Measurements from ENCODE around the gene LAMB4. TPM values are rescaled to one million over a fixed set of nuclear protein-coding genes. Genes with fewer than 3 reads are reported as not detected.

Gene LAMB4
- total and polyA plus RNA-seq, 2 of the 8 experiments (the other 6 are each of a cell fraction or from before 2014, with no cell fraction given), result not detected

DNA sequence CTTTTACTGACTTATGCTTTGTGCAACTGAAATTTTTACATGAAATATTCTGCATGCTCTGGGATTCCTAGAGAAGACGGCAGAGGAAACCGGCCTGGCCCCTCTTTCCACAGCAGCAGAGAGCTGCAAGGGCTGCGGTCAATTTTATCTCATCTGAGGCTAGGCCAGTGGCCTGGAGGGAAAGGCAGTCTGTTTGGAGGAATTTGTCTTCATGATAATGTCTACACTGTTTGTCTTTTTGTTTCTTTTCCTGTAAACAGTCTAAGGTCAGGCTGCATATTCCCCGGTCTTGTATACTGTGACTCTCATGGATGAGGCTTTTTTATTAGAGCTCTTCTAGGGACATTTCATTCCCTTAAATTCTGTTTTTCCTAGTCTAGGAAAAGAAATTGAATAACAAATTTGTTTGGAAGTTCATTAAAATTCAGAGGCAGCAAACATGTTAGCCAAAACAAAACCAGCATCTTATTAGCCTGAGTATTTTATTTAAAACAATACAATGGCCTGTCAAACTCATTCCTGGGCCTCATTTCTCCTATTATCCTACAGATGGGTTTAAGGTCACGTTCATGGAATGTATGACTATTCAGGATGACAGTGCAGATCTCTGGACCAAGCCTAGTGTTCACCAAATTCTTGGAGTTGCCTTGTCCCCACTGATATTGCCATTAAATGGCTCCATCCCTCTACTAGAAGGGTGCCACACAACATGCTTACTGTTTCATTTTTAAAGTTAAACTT lies 26.4 kb downstream of the LAMB4 start:
- TF ChIP-seq RXRA (IDR thresholded peaks at IDR 0.05; ENCODE audit: insufficient read depth, low read depth, low read length) (no peak), TBP (IDR thresholded peaks at IDR 0.05; ENCODE audit: low read depth, low read length) (no peak), SUZ12 (IDR thresholded peaks at IDR 0.05; ENCODE audit: low read length) (no peak)
- TF ChIP-seq, protein P1, sequence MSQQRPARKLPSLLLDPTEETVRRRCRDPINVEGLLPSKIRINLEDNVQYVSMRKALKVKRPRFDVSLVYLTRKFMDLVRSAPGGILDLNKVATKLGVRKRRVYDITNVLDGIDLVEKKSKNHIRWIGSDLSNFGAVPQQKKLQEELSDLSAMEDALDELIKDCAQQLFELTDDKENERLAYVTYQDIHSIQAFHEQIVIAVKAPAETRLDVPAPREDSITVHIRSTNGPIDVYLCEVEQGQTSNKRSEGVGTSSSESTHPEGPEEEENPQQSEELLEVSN (IDR thresholded peaks at IDR 0.05), result no peak
- Histone ChIP-seq H2BK12ac (ENCODE audit: low read depth, low read length) (no peak overlapping the region), H4K5ac (ENCODE audit: insufficient read length, low read depth, low read length) (no peak overlapping the region), H3K23ac (ENCODE audit: insufficient read length) (no peak overlapping the region), H3K27me3 (replicated peaks in 1 of 4; ENCODE audit: control insufficient read depth in 3 of 4, extremely low read depth in 1 of 4, insufficient read depth in 3 of 4, low read length in 3 of 4) (no peaks in the 10 kb centered on the region), H3K9ac (replicated peaks in 1 of 4; ENCODE audit: extremely low read depth in 1 of 4, low read depth in 3 of 4, low read length in 3 of 4) (no peak overlapping the region), H4K20me1 (replicated peaks in 1 of 2; ENCODE audit: control insufficient read depth in 1 of 2, insufficient read depth in 2 of 2, low read length in 2 of 2) (no peaks in the 10 kb centered on the region), H2BK15ac (ENCODE audit: low read length) (no peak overlapping the region), H3K4me3 (ENCODE audit: extremely low read depth in 1 of 4, insufficient read depth in 2 of 4, low read depth in 3 of 4, low read length in 4 of 4) (no peak overlapping the region), H3K79me2 (ENCODE audit: control insufficient read depth in 1 of 2, insufficient read depth in 2 of 2, low read length in 2 of 2) (no peaks in the 10 kb centered on the region), H4K8ac (ENCODE audit: extremely low read depth, insufficient read depth, low read length) (no peak overlapping the region), H3K4me2 (ENCODE audit: insufficient read depth in 1 of 2, low read depth in 2 of 2, low read length in 2 of 2) (no peak overlapping the region), H3K56ac (replicated peaks; ENCODE audit: insufficient read length, low read depth, low read length) (no peak overlapping the region), H2BK20ac (ENCODE audit: low read length) (no peak overlapping the region), H3K18ac (ENCODE audit: extremely low read depth, low read length) (no peak overlapping the region), H3K9me3 (ENCODE audit: insufficient read depth in 2 of 2, low read depth in 1 of 2, low read length in 1 of 2) (no peaks in the 10 kb centered on the region), H3K4me1 (replicated peaks in 1 of 4; ENCODE audit: control insufficient read depth in 3 of 4, insufficient read depth in 4 of 4, low read length in 3 of 4) (no peaks in the 10 kb centered on the region), H3K14ac (ENCODE audit: insufficient read length) (no peak overlapping the region), H3K27ac (ENCODE audit: low read depth, low read length) (no peak overlapping the region), H2AK5ac (ENCODE audit: low read depth, low read length) (no peak overlapping the region), H3K23me2 (ENCODE audit: low read depth, low read length) (no peaks in the 10 kb centered on the region), H2AFZ (ENCODE audit: low read length) (0 out of 2 replicates have a peak overlapping the region, but pooled peaks have one; percentile 66), H4K91ac (replicated peaks; ENCODE audit: insufficient read length, low read length) (no peak overlapping the region), H3K4ac (replicated peaks; ENCODE audit: insufficient read length, low read depth, low read length) (no peak overlapping the region), H3K79me1 (ENCODE audit: low read depth, low read length) (no peaks in the 10 kb centered on the region), H2BK5ac (ENCODE audit: low read depth, low read length) (no peak overlapping the region), H2BK120ac (replicated peaks; ENCODE audit: low read depth, low read length) (no peak overlapping the region), H3K36me3 (ENCODE audit: control insufficient read depth in 2 of 4, insufficient read depth in 4 of 4, low read length in 3 of 4) (no peaks in the 10 kb centered on the region)
- FAIRE-seq, result no peak
- DNase-seq (ENCODE audit: low read depth in 1 of 2, low spot score in 2 of 2), result no peak
- POLR2A ChIA-PET (ENCODE audit: partially characterized antibody), result no interaction called here
- CTCF ChIA-PET (ENCODE audit: partially characterized antibody), result interaction anchor here (0.7 to 3.7 kb wide), 4 partner anchors 9 to 349 kb away, joined by 3 to 21 read pairs (median 4); no protein-coding TSS in a partner anchor
- WGBS, 2 experiments (ENCODE audit: extremely low coverage in 1 of 2, insufficient coverage in 1 of 2, insufficient read length in 1 of 2, insufficient replicate concordance in 2 of 2, low coverage in 1 of 2, low lambda C conversion rate in 2 of 2, missing lambda C conversion rate in 1 of 2), result 86% methylated on average over 5 of the region's 5 CpGs; no CpG with 5 or more reads in 1 of the 2 experiments

Data from H1 (cell line).